GM18870 (cell line): ENCODE results near the gene SORCS2.

Experiments
- ATAC-seq: cut with Tn5 transposase; IDR thresholded peaks from one replicate; pipeline ENCODE4 v1.9.1; 2021; ENCODE audit warnings: moderate library complexity; ENCODE audit not compliant: unreplicated experiment

SORCS2 gene

DNA sequence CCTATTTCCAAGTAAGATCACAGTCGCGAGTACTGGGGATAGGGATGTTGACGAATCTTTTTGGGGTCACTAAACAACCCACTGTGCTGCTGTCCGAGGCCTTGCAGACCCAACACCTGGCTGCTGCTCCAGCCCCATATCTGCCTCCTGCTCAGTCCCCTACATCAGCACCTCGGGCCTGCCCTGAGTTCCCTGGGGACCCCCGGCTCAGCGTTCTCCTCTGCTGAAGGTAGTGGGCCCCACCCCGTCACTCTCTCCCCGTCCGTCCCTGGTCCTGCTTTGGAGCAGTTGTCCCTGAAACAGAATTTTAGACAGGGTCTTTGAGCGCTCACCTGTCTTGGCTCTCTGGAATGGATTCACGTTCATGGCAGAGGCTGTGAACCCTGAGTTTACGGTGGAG lies 444.8 kb downstream of the SORCS2 start:
- no peak for ATAC-seq

DNA sequence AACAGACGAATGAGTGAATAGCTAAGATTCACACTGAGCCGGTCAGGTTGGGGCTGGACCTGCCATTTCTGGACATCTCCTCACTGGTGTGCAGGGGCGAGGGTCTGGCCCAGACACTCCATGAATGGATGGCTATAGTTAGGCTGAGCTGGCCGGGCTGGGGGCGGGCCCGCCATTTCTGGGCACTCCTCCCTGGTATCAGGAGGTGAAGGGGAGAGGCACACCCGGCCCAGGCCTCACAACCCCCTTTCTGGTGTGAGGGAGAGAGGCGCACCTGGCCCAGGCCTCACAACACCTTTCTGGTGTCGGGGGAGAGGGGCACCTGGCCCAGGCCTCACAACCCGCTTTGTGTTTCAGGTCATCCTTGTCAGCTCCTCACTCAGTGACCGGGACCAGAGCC lies 445.6 kb downstream of the SORCS2 start:
- ATAC-seq: no peak

DNA sequence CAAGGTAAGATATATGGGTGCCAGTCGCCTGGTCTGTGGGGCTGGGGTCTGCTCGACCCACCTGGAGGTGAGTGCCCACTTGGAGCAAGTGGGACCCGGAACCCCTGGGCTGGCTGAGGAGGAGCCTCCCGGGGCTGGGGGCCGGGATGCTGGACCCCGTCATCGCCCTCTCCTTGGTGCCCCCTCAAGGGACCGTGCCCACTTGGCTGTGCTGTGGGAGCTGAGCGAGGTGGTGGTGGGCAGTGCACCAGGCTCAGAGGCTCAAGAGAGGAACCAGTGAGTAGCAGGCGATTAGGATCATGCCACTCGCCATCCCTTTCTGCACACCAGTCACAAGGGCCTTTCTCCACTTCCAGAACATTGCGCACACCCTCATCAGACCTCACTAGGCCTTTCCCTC lies 446.2 kb downstream of the SORCS2 start:
- ATAC-seq: no peak

DNA sequence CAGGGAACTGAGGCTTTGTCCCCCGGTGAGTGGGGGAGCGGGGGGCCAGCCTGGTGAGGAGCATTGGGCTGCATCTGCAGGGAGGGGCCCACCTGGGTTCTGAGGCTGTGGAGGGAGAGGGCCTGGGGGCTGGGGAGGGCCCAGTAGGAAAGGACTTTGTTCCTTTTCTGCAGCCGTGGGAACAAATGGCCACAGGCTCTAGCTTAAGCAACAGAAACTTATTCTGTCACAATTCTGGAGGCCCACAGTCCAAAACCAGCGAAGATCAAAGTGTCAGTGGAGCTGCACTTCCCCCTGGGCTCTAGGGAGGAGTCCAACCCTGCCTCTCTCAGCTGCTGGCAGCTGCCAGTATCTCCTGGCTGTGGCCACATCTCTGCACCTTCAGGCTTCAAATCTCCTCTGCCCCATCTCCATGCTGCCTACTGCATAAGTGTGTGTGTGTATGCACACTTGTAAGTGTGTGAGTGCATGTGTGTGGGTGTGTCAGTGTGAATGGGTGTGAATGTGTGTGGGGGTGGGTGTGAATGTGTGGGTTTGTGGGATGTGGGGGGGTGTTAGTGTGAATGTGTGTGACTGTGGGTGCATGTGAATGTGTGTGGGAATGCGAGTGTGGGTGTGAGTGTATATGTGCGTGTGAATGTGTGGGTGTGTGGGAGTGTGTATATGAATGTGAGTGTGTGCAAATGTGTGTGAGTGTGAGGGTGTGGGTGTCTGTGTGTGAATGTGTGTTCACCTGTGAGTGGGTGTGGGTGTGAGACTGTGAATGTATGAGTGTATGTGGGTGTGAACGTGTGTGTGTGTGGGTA lies 446.8 kb downstream of the SORCS2 start:
- ATAC-seq: no peak

DNA sequence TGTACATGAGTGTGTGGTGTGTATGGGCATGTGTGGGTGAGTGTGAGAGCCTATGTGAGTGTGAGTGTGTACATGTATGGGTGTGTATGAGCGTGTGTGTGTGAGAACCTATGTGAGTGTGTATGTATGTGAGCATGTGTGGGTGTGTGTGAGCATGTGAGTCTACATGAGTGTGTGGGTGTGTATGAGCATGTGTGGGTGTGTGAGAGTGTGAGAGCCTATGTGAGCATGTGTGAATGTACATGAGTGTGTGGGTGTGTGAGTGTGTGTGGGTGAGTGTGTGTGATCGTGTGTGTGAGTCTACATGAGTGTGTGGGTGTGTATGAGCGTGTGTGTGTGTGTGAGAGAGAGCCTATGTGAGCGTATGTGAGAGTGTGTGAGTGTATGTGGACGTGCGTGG lies 447.8 kb downstream of the SORCS2 start:
- no peak for ATAC-seq

DNA sequence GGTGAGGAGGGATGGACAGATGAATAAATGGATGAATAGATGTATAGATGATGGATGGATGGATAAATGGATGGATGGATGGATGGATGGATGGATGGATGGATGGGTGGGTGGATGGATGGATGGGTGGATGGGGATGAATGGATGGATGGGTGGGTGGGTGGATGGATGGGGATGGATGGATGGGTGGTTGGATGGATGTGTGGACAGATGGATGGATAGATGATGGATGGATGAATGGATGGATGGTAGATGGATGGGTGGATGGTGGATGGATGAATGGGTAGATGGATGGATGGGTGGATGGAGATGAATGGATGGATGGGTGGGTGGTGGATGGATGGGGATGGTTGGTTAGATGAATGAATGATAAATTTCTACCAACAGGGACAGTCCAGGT lies 449.4 kb downstream of the SORCS2 start:
- no peak for ATAC-seq

DNA sequence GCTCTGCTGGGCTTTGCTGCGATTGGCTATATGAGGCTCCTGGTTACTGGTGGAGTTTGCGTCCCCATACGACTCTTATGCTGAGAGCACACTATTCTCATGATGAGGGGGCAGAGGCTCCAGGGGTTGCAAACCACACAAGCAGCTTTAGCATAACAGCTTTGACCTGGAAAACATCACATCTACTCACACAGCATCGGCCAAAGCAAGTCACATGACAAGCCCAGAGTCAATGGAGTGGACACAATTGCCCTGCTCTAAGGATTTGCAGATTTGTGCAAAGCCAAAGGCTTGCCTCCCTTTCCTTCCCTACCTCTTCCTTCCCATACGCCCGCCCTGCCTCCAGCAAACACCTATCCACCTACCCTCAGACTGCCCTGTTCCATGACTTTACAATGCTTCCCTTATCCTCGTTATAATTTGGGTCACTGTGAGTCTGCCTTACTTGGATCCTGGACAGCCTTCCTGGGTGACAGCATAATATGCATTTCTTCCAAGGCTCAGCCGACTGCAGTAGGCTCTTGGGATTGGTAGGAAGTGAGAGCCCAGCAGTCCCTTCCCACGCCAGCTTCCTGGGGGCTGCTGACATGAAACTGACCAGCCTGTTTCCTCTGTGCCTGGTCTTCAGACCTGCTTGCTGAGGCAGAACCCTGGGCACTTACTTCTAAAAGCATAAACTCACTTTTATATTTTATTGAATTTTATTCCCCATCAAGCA lies 450.6 kb downstream of the SORCS2 start:
- no peak for ATAC-seq

DNA sequence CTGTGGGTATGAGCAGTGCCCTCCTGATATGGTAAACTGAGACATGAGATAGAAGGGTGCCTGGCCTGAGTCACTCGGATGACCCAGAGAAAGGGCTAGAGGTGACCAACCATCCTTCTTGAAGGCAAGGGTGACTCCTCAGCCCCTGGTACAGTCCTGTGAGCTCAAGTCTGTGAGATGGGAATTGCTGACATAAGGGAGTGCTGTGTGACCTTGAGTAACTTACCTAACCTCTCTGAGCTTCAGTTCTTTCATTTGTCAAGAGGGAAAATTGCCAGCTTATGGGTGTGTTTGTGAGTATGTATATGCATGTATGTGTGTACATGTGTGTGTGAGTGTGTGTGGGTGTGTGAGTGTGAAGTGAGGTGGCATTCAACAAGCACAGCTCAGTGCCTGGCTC lies 452.8 kb downstream of the SORCS2 start:
- ATAC-seq: no peak

DNA sequence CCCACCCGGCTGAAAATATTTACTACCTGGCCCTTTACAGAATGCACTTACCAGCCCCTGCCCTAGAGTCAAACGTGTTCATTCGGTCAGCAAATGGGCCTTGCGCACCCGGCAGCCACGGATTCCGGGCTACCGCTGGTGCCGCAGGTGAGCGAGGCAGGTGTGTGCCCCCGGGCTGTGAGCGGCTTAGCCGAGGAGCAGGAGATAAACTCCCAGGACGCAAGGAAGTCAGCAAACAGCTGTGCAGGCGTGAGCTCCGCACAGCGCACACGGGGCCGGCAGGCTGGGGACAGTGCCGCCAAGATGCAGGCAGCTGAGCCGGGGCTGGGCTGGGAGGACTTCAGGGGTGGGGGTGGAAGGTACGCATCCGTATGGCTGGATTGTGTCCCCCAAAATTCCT lies 453.6 kb downstream of the SORCS2 start:
- ATAC-seq: no peak

DNA sequence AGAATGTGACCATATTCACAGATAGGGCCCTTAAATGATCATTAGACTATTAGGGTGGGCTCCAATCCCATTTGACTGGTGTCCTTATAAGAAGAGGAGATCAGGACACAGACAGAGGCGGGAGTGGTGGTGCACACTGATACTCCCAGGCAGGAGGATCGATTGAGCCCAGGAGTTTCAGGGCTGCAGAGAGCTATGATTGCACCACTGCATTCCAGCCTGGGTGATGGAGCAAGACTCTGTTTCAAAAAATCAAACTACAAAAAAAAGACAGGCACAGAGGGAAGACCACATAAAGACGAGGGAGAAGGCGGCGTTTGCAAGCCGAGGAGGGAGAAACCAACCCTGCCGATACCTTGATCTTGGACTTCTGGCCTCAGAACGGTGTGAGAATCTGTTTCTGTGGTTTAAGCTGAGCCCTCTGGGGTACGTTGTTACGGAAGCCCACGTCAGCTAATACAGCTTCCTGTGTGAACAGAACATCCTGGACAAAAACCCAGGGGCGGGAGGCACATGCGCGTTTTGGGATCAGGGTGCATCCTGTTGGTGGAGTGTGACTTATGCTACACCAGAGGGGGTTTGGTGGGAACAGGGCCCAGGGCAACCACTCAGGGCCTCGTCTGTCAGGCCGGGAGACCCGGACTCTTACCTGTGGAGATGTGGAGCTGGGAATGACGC lies 454.2 kb downstream of the SORCS2 start:
- ATAC-seq: no peak

DNA sequence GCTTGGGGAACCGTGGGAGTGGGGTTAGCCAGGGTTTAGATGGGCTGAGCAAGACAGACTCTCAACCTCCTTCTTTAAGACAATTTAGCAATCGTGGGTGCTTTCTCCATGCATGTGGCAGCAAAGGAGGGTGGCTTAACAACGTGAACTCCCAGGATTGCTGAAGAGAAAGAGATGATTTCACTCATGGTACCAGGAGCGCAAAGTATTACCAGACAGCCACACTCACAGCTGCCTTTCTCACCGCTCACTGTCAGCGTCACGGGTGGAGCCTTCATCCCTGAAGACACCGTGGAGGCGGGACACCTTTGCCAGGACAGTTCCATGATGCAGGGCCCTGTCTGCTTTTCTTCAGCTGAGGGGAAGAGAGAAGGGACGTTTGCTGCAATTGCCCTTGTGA lies 454.8 kb downstream of the SORCS2 start:
- ATAC-seq: no peak

DNA sequence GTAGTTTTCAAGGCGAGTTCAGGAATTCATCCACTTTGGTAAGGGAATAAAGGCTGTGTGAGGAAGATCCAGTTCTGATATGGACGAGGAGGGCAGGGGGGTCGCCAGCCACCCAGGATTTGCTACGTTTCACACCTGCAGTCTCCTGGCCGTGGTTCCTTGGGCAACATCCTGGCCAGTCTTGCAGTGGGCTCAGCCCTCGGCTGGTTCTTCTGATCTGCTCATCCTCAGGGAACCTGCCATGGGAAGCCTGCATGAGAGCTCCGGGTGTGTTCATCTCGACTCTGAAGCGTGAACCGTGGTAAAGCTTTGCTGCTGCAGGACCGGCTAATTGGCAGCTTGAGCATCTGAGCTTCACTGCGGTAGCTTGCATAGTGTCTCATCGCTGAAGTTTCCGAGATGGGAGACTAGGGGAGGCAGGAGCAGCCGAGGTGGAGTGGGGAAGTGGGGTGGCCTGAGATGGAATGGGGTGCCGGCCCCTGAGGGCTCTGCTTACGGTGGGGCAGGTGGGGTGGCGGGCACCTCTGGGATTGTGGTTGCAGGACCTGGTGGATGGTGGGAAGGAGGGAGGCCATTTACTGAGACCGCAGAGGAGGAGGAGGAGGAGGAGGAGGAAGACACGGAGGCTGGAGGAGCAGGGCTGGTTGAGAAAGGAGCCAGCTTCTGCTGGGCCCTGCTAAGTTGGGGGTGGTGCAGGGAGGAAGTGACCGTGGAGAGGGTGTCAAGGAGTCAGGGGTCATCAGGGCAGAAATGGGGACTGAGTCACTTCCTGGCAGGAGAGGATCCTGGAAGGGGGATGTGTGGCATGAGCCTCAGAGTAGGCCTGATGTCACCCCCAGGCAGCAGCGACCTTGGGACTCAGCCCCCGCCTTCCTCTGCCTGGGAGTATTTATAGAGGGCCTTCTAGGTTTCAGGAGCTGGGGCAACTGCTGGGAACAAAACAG lies 455.5 kb downstream of the SORCS2 start:
- no peak for ATAC-seq

DNA sequence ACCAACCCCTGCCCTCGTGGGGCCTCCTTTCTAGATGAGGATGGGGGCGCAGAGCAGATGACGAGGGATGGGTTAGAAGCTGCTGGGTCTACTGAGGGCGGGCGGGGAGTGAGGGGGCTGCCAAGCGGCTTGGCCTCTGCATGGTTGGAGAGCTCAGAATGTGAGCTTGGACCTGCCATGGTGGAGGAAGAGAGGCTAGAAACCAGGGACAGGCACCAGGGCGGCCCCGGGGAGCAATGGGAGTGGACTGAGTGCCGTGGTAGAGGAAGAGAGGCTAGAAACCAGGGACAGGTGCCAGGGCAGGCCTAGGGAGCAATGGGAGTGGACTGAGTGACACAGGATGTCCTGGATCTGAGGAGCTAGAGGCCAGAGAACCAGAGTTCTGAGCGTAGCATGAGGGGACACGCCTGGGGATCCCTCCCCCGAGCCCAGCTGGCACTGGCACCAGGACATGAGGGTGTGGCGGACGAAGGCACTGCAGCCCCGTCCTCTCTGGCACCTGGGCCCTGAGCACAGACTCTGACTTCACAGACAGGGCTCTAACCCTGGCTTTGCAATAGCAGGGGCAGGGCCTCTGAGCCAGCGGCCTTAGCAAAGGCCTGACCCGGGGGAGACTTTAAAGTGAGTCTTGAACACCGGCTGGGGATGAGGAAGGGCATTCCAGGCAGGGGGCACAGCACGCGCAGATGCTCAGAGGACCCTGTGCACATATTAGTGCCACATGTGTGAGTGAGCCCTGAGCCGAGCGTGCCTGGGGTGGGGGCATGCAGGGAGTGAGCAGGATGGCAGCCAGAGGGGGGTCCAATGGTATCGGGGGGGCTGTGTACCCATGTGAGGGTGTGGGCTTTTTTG lies 456.4 kb downstream of the SORCS2 start:
- ATAC-seq: no peak

DNA sequence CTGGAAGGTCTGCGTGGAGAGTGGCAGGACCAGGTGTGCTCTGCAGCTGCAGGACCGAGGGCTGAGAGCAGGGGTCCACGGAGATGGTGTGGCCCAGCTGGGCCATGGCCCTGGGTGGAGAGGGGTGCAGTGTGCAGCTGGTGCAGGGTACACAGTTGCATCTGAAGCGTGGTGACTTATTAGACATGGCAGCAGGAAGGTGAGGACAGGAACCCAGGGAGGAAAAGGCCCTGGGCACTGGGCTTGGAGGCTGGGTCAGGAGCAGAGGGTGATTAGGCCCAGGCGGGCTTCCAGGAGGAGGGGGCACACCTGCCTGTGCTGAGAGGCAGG lies 457.0 kb downstream of the SORCS2 start:
- no peak for ATAC-seq

DNA sequence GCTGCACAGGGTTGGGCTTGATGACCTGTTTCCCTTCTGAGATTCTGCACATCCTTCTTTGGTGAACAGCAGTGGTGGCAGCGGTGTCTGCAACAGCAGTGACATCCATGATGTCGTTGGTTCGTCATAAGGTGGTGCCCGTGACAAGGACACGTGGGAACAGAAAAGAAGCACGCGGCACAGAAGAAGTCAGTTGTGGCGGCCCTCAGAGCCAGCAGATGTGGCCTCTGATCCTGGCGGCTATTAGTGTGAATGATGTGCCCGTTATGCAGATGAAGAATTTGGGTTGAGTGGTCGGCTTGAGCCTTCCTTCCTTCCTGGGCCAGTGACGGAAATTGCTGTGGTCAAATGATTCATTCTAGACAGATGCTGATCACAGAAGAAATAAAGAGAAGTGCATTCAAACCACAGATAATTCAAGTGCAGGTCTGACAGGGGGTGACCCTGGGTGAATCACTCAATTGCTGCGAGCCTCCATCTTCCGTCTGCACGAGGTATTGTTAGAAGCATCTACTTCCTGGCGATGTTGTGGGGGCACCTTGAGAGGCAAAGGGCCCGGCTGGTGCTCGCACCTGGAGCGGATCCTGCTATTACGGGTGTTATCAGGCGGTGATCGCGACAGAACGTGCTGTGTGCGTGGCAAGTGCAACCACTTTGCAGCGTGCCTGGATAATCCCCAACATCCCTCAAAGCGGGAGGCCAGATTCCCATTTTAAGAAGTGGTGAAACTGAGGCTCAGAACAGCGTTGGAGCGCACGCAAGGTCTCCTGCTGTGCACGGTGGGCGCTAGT lies 457.6 kb downstream of the SORCS2 start:
- no peak for ATAC-seq

DNA sequence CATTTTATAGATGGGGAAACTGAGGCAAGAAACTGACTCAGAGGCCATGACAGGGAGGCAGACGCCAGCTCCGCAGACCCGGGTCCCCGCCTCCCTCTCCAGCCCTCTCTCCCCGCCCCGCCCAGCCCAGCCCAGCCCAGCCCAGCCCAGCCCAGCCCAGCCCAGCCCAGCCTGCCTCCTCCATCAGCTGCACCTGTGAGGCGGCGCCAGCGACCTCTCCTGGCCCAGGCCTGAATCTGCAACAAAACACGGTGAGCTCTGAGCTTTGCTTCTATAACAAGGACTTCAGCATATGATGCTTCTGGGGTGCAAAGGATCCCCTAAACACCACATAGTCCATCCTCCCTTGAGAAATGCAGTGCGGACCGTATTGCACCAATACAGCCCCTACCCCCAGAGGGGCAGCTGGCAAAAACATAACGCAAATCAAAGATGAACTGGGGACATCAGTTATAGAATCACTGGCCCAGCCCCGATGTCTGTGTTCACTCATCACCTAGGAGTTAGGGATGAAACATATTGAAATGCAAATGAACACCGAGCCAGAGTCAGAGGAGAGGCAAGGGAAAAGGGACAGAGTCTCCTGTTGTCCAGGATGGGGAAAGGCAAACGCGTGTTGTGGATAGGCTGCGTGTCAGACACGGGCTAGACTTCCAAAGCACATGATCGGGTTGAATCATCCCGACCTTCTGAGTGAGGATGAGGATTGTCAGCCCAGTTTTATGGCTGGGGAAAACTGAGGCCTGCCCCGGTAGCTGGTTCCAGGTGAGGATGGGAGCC lies 458.5 kb downstream of the SORCS2 start:
- no peak for ATAC-seq

DNA sequence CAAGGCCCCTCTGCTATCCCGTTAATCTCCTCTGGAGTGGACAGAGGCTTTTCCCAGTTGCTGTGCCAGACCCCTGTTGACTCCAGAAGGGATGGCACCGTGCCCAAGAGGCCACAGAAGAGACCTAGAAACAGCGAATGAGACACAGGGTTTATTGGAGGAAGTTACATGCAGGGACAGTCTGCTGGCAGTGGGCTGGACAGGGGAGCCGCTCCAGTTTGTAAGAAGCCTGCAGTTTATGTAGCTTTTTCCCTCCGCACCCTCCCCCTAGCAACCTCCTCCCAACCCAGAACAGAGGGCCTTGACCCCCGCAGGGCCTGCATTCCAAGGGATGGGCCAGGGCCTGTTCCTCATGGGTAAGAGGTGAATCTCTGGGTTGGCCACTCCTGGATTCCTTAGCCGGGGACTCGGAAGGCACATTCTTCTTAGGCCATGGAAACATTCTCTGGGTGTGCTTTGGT lies 459.2 kb downstream of the SORCS2 start:
- ATAC-seq: no peak

DNA sequence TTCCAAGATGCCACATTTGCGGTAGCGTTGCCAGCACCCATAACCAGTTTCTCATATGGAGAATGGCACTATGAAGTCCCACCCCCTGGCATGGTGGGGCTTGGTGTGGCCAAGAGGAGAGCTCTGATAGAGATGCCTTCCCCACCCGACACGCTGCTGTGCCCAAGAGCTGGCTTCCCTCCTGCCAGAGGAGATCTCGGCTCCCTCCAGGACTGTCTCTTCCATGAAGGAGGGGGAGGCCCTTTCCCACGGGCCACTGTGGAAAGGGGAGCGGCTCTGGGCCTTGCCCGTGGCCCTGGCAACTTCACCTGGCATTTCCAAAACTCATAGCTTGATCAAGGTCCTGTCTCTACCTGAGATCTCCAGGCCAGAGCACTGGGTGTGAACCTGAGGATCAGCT lies 459.7 kb downstream of the SORCS2 start:
- ATAC-seq: no peak
